ENCODE measurements around the gene APOBEC3H.
A peak's percentile ranks its signal among the peaks of the same experiment; 100 is the strongest.

The APOBEC3H gene

DNA sequence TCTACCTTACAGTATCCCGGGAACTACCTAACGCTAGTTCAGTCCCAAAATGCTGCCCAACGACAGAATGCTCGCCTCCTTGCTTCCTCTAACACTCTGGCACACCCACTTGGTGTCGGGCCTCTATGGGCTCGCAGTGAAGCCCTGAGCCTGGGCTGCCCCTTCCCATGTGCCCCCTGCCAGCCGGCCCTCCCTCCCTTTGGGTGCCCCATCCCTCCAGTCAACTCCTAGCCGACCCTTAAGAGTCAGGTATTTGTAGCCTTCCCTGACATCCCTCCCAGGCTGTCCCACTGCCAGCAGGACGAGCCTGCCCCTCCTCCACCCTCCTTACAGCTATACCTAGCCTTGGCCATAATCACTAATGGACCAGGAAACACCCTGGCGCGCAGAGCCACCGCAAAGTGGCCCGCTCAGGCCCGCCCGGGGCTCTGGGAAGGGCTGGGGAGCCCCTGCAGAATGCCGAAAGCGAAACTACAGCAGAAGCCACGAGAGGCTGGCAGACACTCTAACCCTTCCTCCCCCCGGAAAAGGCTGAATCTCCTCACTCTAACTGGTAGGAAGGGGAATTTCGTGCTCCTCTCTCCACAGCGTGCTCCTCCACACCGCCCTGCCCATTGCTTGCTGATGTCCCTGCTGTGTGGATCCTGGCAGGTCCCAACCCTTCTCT, 47.2 kb downstream of the APOBEC3H start:
- CTCF ChIA-PET, result interaction anchor here (1.6 to 1.7 kb wide), 2 partner anchors 9 to 385 kb away, joined by 6 to 9 read pairs; no protein-coding TSS in a partner anchor
- POLR2A ChIA-PET, result no interaction called here
- H3K4me3 ChIP-seq (ENCODE audit: low read depth, low read length), result peak overlapping the region; percentile 93
- no peak for DNase-seq (ENCODE audit: low read depth, low spot score)
- TF ChIP-seq, protein P1, sequence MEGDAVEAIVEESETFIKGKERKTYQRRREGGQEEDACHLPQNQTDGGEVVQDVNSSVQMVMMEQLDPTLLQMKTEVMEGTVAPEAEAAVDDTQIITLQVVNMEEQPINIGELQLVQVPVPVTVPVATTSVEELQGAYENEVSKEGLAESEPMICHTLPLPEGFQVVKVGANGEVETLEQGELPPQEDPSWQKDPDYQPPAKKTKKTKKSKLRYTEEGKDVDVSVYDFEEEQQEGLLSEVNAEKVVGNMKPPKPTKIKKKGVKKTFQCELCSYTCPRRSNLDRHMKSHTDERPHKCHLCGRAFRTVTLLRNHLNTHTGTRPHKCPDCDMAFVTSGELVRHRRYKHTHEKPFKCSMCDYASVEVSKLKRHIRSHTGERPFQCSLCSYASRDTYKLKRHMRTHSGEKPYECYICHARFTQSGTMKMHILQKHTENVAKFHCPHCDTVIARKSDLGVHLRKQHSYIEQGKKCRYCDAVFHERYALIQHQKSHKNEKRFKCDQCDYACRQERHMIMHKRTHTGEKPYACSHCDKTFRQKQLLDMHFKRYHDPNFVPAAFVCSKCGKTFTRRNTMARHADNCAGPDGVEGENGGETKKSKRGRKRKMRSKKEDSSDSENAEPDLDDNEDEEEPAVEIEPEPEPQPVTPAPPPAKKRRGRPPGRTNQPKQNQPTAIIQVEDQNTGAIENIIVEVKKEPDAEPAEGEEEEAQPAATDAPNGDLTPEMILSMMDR (IDR thresholded peaks at IDR 0.05; ENCODE audit: insufficient read depth, low read length, missing control alignments), result no peak

DNA sequence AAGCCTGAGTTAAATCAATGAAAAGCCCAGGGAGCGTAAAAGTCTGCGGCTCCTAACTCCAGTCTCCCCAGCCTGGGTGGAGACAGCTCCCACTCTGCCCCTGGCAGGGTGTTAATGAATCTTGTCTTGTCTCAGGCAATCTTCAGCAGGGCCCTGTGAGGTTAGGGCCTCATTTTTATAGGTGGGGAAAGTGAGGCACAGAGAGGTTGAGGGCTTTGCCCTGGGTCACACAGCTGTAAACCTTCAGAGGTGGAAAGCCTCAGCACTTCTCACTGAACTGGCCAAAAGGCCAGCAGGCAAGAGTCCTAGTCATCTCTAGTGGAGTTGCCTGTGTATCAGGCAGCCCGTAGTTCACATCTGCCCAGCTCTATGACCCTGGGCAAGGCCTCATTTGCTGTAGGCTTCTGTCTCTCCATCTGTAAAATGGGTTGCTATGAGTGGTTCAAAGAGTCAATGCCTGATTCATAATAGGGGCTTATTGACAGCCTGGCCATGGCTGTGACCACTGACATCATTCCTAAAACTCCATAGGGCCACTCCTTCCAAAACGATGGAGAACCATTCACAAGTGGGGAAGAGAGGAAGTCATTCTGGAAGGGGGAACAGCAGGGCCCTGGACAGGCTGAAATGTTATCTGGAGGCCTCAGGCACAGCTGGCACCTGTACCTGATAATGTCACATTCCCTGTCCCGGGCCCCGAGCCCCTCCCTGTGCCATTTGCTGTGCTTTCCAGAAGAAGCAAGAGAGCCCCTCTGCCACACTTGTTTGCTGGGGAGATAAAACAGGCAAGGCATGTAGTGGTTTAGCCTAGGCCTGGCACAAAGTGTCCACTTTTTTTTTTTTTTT, 49.4 kb downstream of the APOBEC3H start:
- no peak overlapping the region for H3K4me3 ChIP-seq (ENCODE audit: low read depth, low read length)
- ChIA-PET CTCF (no interaction called here), POLR2A (no interaction called here)
- no peak for DNase-seq (ENCODE audit: low read depth, low spot score)
- TF ChIP-seq, protein P1 (IDR thresholded peaks at IDR 0.05; ENCODE audit: insufficient read depth, low read length, missing control alignments), result no peak

DNA sequence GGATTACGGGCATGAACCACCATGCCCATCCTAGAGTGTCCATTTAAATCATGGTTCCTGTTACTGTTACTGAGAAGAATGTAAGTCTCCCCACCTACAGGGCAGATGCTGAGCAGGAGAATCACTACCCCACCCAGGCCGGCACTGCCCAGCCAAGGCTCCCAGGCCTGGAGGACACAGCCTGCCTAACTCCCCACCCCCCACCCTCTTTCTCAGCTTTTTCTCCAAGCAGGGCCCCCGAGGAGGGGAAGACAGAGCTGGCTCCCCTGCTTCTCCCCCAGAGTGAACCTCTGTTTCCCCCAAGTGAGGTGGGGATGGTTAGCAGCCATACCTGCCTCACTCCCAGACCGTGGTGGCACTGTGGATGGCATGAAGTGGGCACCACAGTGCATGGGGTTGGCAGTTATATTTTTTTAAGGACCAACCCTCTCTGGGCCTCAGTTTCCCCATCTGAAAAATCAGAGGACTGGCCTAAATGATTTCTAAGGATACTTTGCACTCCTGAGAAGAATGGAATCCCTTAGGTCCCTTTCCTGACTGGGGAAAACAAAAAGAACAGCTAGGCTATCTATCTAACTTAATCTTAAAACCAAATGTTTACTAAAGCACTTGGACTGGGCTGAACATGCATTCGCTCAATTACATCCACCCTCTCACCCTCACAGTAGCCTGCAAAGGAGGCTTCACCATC, 50.4 kb downstream of the APOBEC3H start:
- POLR2A ChIA-PET, result interaction anchor here (2.8 kb wide), 1 partner anchor 171 kb away, joined by 7 read pairs; no protein-coding TSS in a partner anchor
- TF ChIP-seq, protein P1 (IDR thresholded peaks at IDR 0.05; ENCODE audit: insufficient read depth, low read length, missing control alignments), result no peak
- H3K4me3 ChIP-seq (ENCODE audit: low read depth, low read length), result no peak overlapping the region
- CTCF ChIA-PET, result interaction anchor here (1.0 kb wide), 1 partner anchor 12 kb away, joined by 4 read pairs; no protein-coding TSS in a partner anchor
- no peak for DNase-seq (ENCODE audit: low read depth, low spot score)

DNA sequence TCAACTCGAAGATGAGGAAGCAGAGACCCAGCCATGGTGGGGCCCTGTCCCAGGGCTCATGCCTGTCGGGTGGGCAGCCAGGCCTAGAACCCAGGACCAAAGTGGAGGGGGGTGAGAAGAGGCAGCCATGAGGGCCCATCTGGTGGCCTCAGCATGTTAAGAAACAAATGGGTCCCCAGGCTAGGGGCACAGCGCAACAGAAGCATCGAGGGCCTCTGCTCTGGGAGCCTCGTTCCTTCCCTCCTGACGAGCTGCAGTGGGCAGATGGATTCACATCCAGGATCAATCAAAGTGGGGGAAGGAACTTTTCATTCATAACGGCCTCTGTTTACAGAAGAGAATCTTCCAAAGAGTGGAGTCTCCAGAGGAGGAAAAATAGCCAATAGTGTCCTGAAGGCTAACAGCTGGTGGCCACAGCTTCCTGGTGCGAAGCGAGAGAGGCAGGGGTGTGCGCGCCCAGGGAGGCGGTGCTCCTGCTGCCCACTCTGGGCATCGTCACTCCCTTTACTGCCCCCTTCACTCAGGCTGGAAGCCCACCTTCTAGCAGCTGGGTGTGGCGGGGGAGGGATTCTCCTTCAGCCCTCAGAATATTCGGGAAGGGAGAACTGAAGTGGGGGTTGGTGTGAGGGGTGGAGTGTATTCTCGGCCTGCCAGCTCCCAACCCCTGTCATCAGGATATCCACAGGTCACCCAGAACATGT, 51.1 kb downstream of the APOBEC3H start:
- H3K4me3 ChIP-seq (ENCODE audit: low read depth, low read length), result no peak overlapping the region
- TF ChIP-seq, protein P1 (IDR thresholded peaks at IDR 0.05; ENCODE audit: insufficient read depth, low read length, missing control alignments), result no peak
- DNase-seq (ENCODE audit: low read depth, low spot score), result no peak
- ChIA-PET CTCF (interaction anchor here (1.0 to 2.0 kb wide), 4 partner anchors 13 to 279 kb away, joined by 4 to 10 read pairs (median 8); no protein-coding TSS in a partner anchor), POLR2A (interaction anchor here (2.1 to 2.8 kb wide), 2 partner anchors 170 to 172 kb away, joined by 7 to 12 read pairs; partner anchors contain the start of gene RPL3)

DNA sequence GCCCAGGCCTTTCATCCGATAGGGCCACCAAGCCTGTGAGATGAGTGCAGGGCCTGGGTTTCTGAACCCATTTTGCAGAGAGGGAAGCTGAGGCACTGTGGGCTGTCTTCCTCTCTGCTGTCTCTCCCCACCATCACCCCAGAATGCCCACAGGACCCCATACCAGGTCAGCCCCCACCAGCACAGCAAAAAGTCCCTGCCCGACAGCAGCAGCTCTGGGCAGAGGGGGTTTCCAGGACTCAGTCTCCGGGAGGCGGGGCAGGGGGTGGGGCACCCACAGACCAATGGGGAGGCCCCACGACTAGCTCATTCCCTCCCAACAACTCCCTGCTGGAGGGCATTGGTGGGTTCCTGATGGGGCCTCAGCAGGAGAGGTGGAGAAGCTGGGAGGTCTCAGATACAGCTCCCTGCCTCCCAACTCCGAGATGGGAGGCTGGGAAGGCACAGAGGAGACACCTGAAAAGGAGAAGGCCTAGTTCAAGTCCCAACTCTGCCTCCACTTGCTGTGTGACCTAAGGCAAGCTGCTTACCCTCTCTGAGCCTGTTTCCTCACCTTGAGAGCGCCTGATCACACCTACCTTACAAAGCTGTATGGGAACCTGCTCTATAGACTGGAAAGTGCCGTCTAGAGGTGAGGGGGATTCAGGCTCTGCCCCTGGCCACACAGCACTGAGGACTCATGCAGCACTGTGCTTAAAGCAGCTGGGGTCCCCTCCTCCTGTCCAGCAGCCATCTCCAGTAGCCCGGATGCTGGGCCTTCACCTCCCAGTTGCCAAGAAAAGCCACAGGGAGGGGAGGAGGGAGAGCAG, 51.9 kb downstream of the APOBEC3H start:
- CTCF ChIA-PET, result interaction anchor here (1.0 to 2.0 kb wide), 4 partner anchors 14 to 279 kb away, joined by 4 to 10 read pairs (median 8); no protein-coding TSS in a partner anchor
- no peak for DNase-seq (ENCODE audit: low read depth, low spot score)
- TF ChIP-seq, protein P1 (IDR thresholded peaks at IDR 0.05; ENCODE audit: insufficient read depth, low read length, missing control alignments), result no peak
- H3K4me3 ChIP-seq (ENCODE audit: low read depth, low read length), result no peak overlapping the region
- POLR2A ChIA-PET, result interaction anchor here (2.1 to 2.8 kb wide), 2 partner anchors 169 to 171 kb away, joined by 7 to 12 read pairs; partner anchors contain the start of gene RPL3
